ENCODE measurements around the gene YDJC. TPM values are rescaled to one million over a fixed set of nuclear protein-coding genes. Genes with fewer than 3 reads are reported as not detected.

Gene YDJC
- total RNA-seq, 1 donor from 2014 or later = 25.8 TPM

- Mint-ChIP-seq H3K4me1 (peaks cover 9% of the 10 kb centered on the region), H3K4me3 (no peak within 1 kb of the TSS), H3K9me3 (no peaks in the 10 kb centered on the region), H3K27me3 (ENCODE audit: low read depth) (no peaks in the 10 kb centered on the region), H3K36me3 (peaks cover 7% of the 10 kb centered on the region), H3K27ac (no peak within 1 kb of the TSS)
- DNase-seq (ENCODE audit: low spot score in 2 of 2, unreplicated experiment in 2 of 2) = no peak
- TF ChIP-seq CTCF (IDR thresholded peaks at IDR 0.05; ENCODE audit: unreplicated experiment) = no peak
These were observed 2.5 kb upstream of the YDJC start, which contains the start of gene CCDC116 for GRCh38 chr22:21632237-21632895. Gene CCDC116 (plus strand): TSS chr22:21632760. CDS start chr22:21633182, 422 bp downstream.

GRCh38 chr22:21631025-21631424 is 1.2 kb upstream of the YDJC start:
- peak overlapping the region; percentile 51 for H3K4me3 Mint-ChIP-seq
- H3K36me3 Mint-ChIP-seq = peaks cover 7% of the 10 kb centered on the region

GRCh38 chr22:21628386-21629254 is 1.2 kb downstream of the YDJC start:
- H3K27ac Mint-ChIP-seq = peak overlapping the region; percentile 84
- DNase-seq (ENCODE audit: low spot score in 2 of 2, unreplicated experiment in 2 of 2) = peak in 1 of 2 experiments; percentile 47
- peaks cover 7% of the 10 kb centered on the region for H3K36me3 Mint-ChIP-seq
- peak overlapping the region; percentile 85 for H3K4me3 Mint-ChIP-seq
- no peaks in the 10 kb centered on the region for H3K9me3 Mint-ChIP-seq
- peaks cover 9% of the 10 kb centered on the region for H3K4me1 Mint-ChIP-seq
- H3K27me3 Mint-ChIP-seq (ENCODE audit: low read depth) = no peaks in the 10 kb centered on the region
- TF ChIP-seq CTCF (IDR thresholded peaks at IDR 0.05; ENCODE audit: unreplicated experiment) = no peak

More at GRCh38 chr22:21631025-21631424, 1.2 kb upstream of the YDJC start:
- TF ChIP-seq CTCF (IDR thresholded peaks at IDR 0.05; ENCODE audit: unreplicated experiment) = no peak
- Mint-ChIP-seq H3K27ac (no peak overlapping the region), H3K27me3 (ENCODE audit: low read depth) (no peaks in the 10 kb centered on the region), H3K4me1 (peaks cover 9% of the 10 kb centered on the region), H3K9me3 (no peaks in the 10 kb centered on the region)
- no peak for DNase-seq (ENCODE audit: low spot score in 2 of 2, unreplicated experiment in 2 of 2)

- Mint-ChIP-seq H3K27ac (peak overlapping the region; percentile 40), H3K9me3 (no peaks in the 10 kb centered on the region), H3K4me3 (peak overlapping the region; percentile 26), H3K36me3 (peaks cover 7% of the 10 kb centered on the region), H3K4me1 (peaks cover 9% of the 10 kb centered on the region), H3K27me3 (ENCODE audit: low read depth) (no peaks in the 10 kb centered on the region)
- DNase-seq (ENCODE audit: low spot score in 2 of 2, unreplicated experiment in 2 of 2) = no peak
- no peak for TF ChIP-seq CTCF (IDR thresholded peaks at IDR 0.05; ENCODE audit: unreplicated experiment)
These were observed 2.9 kb downstream of the YDJC start for GRCh38 chr22:21626735-21627469.

GRCh38 chr22:21626073-21626734 is 3.6 kb downstream of the YDJC start:
- no peak for DNase-seq (ENCODE audit: low spot score in 2 of 2, unreplicated experiment in 2 of 2)
- no peak overlapping the region for H3K4me3 Mint-ChIP-seq
- H3K36me3 Mint-ChIP-seq = peaks cover 7% of the 10 kb centered on the region
- TF ChIP-seq CTCF (IDR thresholded peaks at IDR 0.05; ENCODE audit: unreplicated experiment) = no peak
- no peaks in the 10 kb centered on the region for H3K9me3 Mint-ChIP-seq
- no peaks in the 10 kb centered on the region for H3K27me3 Mint-ChIP-seq (ENCODE audit: low read depth)
- peak overlapping the region; percentile 40 for H3K27ac Mint-ChIP-seq
- peaks cover 9% of the 10 kb centered on the region for H3K4me1 Mint-ChIP-seq
